H9 (cell line): ENCODE measurements around the gene EIF3D. TPM values are rescaled to one million over a fixed set of nuclear protein-coding genes. Genes with fewer than 3 reads are reported as not detected.

Source experiments
- DNase-seq: peaks from one replicate; pipeline ENCODE4 v3.0.0-alpha.2; 2017
- H2AFZ ChIP-seq: one replicate; pipeline ENCODE4 v1.6.1; 2013; ENCODE audit warnings: mild to moderate bottlenecking, low read length, control low read depth, moderate library complexity
- H2AK5ac ChIP-seq: 2 replicates; pipeline ENCODE4 v1.6.1; 2013; ENCODE audit warnings: low read length, control low read depth, mixed read lengths; ENCODE audit not compliant: insufficient read length
- H2BK120ac ChIP-seq: one replicate; pipeline ENCODE4 v1.6.1; 2013; ENCODE audit warnings: low read depth, mild to moderate bottlenecking, low read length, control low read depth, inconsistent platforms; ENCODE audit not compliant: poor library complexity, severe bottlenecking
- H2BK12ac ChIP-seq: 2 replicates; pipeline ENCODE4 v1.6.1; 2013; ENCODE audit warnings: low read length, control low read depth, mixed read lengths, low read depth; ENCODE audit not compliant: insufficient read length
- H2BK15ac ChIP-seq: 2 replicates; pipeline ENCODE4 v1.6.1; 2013; ENCODE audit warnings: low read depth, low read length, control low read depth
- H2BK20ac ChIP-seq: one replicate; pipeline ENCODE4 v1.6.1; 2013; ENCODE audit warnings: low read depth, mild to moderate bottlenecking, low read length, control low read depth, inconsistent platforms; ENCODE audit not compliant: poor library complexity, severe bottlenecking
- H2BK5ac ChIP-seq: 2 replicates; pipeline ENCODE4 v1.6.1; 2013; ENCODE audit warnings: low read length, control low read depth, mixed read lengths; ENCODE audit not compliant: insufficient read length
- H3K14ac ChIP-seq: 2 replicates; pipeline ENCODE4 v1.6.1; 2013; ENCODE audit warnings: low read length, control low read depth; ENCODE audit not compliant: insufficient read depth
- H3K18ac ChIP-seq: 2 replicates; pipeline ENCODE4 v1.6.1; 2013; ENCODE audit warnings: low read depth, mild to moderate bottlenecking, mixed read lengths, low read length, control low read depth; ENCODE audit not compliant: insufficient read length
- H3K23ac ChIP-seq: 2 replicates; pipeline ENCODE4 v1.6.1; 2013; ENCODE audit warnings: low read length, control low read depth, mixed read lengths, low read depth; ENCODE audit not compliant: insufficient read length
- H3K23me2 ChIP-seq: 2 replicates; pipeline ENCODE4 v1.6.1; 2013; ENCODE audit warnings: low read depth, mild to moderate bottlenecking, mixed read lengths, low read length, control low read depth; ENCODE audit not compliant: insufficient read length, poor library complexity, severe bottlenecking
- H3K27ac ChIP-seq: 2 replicates; pipeline ENCODE4 v1.5.1; 2013; ENCODE audit warnings: low read length, control low read depth, mixed read lengths, low read depth; ENCODE audit not compliant: insufficient read length
- H3K27me3 ChIP-seq: 2 replicates; pipeline ENCODE4 v1.6.1; 2013; ENCODE audit warnings: low read length, control low read depth, inconsistent platforms; ENCODE audit not compliant: insufficient read depth
- H3K4ac ChIP-seq: 2 replicates; pipeline ENCODE4 v1.6.1; 2013; ENCODE audit warnings: low read depth, mild to moderate bottlenecking, control low read depth, inconsistent platforms, low read length, moderate library complexity
- H3K4me1 ChIP-seq: 2 replicates; pipeline ENCODE4 v1.6.1; 2013; ENCODE audit warnings: low read length, control low read depth, inconsistent platforms; ENCODE audit not compliant: insufficient read depth
- H3K4me2 ChIP-seq: 2 replicates; pipeline ENCODE4 v1.6.1; 2013; ENCODE audit warnings: low read length, control low read depth, mixed read lengths; ENCODE audit not compliant: insufficient read length, insufficient read depth
- H3K56ac ChIP-seq: 2 replicates; pipeline ENCODE4 v1.6.1; 2013; ENCODE audit warnings: low read depth, mild to moderate bottlenecking, mixed read lengths, low read length, control low read depth; ENCODE audit not compliant: insufficient read length
- H3K79me1 ChIP-seq: 2 replicates; pipeline ENCODE4 v1.6.1; 2013; ENCODE audit warnings: low read depth, mild to moderate bottlenecking, moderate library complexity, low read length, control low read depth, inconsistent platforms; ENCODE audit not compliant: insufficient read depth, poor library complexity, severe bottlenecking
- H3K79me2 ChIP-seq: 2 replicates; pipeline ENCODE4 v1.6.1; 2013; ENCODE audit warnings: low read length, control low read depth, inconsistent platforms; ENCODE audit not compliant: insufficient read depth
- H3K9ac ChIP-seq: 2 replicates; pipeline ENCODE4 v1.6.1; 2013; ENCODE audit warnings: low read length, control low read depth, mixed read lengths; ENCODE audit not compliant: insufficient read length; ENCODE audit errors: extremely low read depth
- H3K9me3 ChIP-seq: one replicate; pipeline ENCODE4 v1.6.1; 2013; ENCODE audit warnings: low read depth, low read length, inconsistent platforms; ENCODE audit not compliant: control insufficient read depth
- H3T11ph ChIP-seq: one replicate; pipeline ENCODE4 v1.6.1; 2013; ENCODE audit warnings: mild to moderate bottlenecking, low read length, control low read depth, inconsistent platforms
- H4K20me1 ChIP-seq: one replicate; pipeline ENCODE4 v1.6.1; 2013; ENCODE audit not compliant: control insufficient read depth, insufficient read length, insufficient read depth
- H4K5ac ChIP-seq: 2 replicates; pipeline ENCODE4 v1.6.1; 2013; ENCODE audit warnings: low read depth, mild to moderate bottlenecking, mixed read lengths, low read length, control low read depth; ENCODE audit not compliant: insufficient read length
- H4K8ac ChIP-seq: replicated peaks from 2 replicates; pipeline ENCODE4 v1.6.1; 2013; ENCODE audit warnings: low read length, control low read depth, mixed read lengths, low read depth; ENCODE audit not compliant: insufficient read length
- H4K91ac ChIP-seq: 2 replicates; pipeline ENCODE4 v1.6.1; 2013; ENCODE audit warnings: low read depth, mild to moderate bottlenecking, moderate library complexity, mixed read lengths, low read length, control low read depth; ENCODE audit not compliant: insufficient read length
- H3K27ac Mint-ChIP-seq, 3 experiments: 2 replicates in 2 of 3; 3 replicates in 1 of 3; pipeline ENCODE4 v1.8.0; 2020 to 2021; ENCODE audit warnings: mixed read lengths in 3 of 3, mild to moderate bottlenecking in 1 of 3, moderate library complexity in 1 of 3
- H3K27me3 Mint-ChIP-seq: 2 replicates; pipeline ENCODE4 v1.8.0; 2021; ENCODE audit warnings: low read depth, mild to moderate bottlenecking, moderate library complexity, mixed read lengths
- H3K36me3 Mint-ChIP-seq, 3 experiments: 2 replicates in 2 of 3; 3 replicates in 1 of 3; pipeline ENCODE4 v1.8.0; 2020 to 2021; ENCODE audit warnings: low read depth in 3 of 3, mixed read lengths in 3 of 3; ENCODE audit not compliant: insufficient read depth in 1 of 3
- H3K4me1 Mint-ChIP-seq, 2 experiments: 2 replicates each; pipeline ENCODE4 v1.8.0; 2020; ENCODE audit warnings: mixed read lengths in 2 of 2
- H3K4me3 Mint-ChIP-seq, 2 experiments: 2 replicates in 1 of 2; 3 replicates in 1 of 2; pipeline ENCODE4 v1.8.0; 2020 to 2021; ENCODE audit warnings: mild to moderate bottlenecking in 2 of 2, mixed read lengths in 2 of 2, moderate library complexity in 1 of 2
- H3K9me3 Mint-ChIP-seq, 2 experiments: 2 replicates in 1 of 2; 3 replicates in 1 of 2; pipeline ENCODE4 v1.8.0; 2020; ENCODE audit warnings: mild to moderate bottlenecking in 2 of 2, mixed read lengths in 2 of 2, moderate library complexity in 1 of 2
- WGBS: extraction: QIAGEN DNeasy Blood & Tissue Kit; methylation state at CpG from one replicate; pipeline ENCODE4 v1.1.7; 2013; ENCODE audit warnings: missing lambda C conversion rate, low lambda C conversion rate, mixed read lengths; ENCODE audit not compliant: insufficient read length; ENCODE audit errors: extremely low coverage; 5-methylcytosine and 5-hydroxymethylcytosine counted together
- total RNA-seq: library from RNA; stranded (reverse); gene quantifications from 2 replicates; pipeline ENCODE4 v1.2.1, GENCODE V29; 2021
- TF ChIP-seq, protein P1 (sequence below): fragments of 200-600 bp; sonication (generic); conservative IDR thresholded peaks from 3 replicates; pipeline ENCODE4 v1.8.0; 2021; ENCODE audit warnings: antibody characterized with exemption, mild to moderate bottlenecking

The EIF3D gene
- total RNA-seq, 1 experiment from 2014 or later = 198 TPM

GRCh38 chr22:36566720-36567119 is 37.8 kb upstream of the EIF3D start:
- H3K23ac ChIP-seq = no peak overlapping the region
- H4K20me1 ChIP-seq = no peaks in the 10 kb centered on the region
- no peak overlapping the region for H3K4ac ChIP-seq
- no peak overlapping the region for H2AFZ ChIP-seq
- no peak overlapping the region for H3K56ac ChIP-seq
- H3K9me3 ChIP-seq = no peaks in the 10 kb centered on the region
- H3K27me3 Mint-ChIP-seq = peaks cover 12% of the 10 kb centered on the region
- H3K27me3 ChIP-seq = no peaks in the 10 kb centered on the region
- H3K27ac ChIP-seq = no peak overlapping the region
- H3K79me1 ChIP-seq = no peaks in the 10 kb centered on the region
- H3K4me2 ChIP-seq = no peak overlapping the region
- H4K5ac ChIP-seq = no peak overlapping the region
- H2BK5ac ChIP-seq = no peak overlapping the region
- H3K4me3 Mint-ChIP-seq = no peak overlapping the region
- no peak overlapping the region for H4K91ac ChIP-seq
- H3K79me2 ChIP-seq = no peaks in the 10 kb centered on the region
- DNase-seq = no peak
- no peak overlapping the region for H2BK15ac ChIP-seq
- peaks cover 6% of the 10 kb centered on the region; the same call in 1 of the 2 replicates for H3K4me1 ChIP-seq
- H2BK20ac ChIP-seq = no peak overlapping the region
- H2AK5ac ChIP-seq = no peak overlapping the region
- no peaks in the 10 kb centered on the region for H3K36me3 Mint-ChIP-seq
- no peak overlapping the region for H2BK120ac ChIP-seq
- H3K27ac Mint-ChIP-seq = no peak overlapping the region; a peak in 1 of 7 replicates
- TF ChIP-seq, protein P1, sequence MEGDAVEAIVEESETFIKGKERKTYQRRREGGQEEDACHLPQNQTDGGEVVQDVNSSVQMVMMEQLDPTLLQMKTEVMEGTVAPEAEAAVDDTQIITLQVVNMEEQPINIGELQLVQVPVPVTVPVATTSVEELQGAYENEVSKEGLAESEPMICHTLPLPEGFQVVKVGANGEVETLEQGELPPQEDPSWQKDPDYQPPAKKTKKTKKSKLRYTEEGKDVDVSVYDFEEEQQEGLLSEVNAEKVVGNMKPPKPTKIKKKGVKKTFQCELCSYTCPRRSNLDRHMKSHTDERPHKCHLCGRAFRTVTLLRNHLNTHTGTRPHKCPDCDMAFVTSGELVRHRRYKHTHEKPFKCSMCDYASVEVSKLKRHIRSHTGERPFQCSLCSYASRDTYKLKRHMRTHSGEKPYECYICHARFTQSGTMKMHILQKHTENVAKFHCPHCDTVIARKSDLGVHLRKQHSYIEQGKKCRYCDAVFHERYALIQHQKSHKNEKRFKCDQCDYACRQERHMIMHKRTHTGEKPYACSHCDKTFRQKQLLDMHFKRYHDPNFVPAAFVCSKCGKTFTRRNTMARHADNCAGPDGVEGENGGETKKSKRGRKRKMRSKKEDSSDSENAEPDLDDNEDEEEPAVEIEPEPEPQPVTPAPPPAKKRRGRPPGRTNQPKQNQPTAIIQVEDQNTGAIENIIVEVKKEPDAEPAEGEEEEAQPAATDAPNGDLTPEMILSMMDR = no peak
- no peaks in the 10 kb centered on the region for H3K9me3 Mint-ChIP-seq
- no peak overlapping the region for H3K18ac ChIP-seq
- no peak overlapping the region for H3K14ac ChIP-seq
- WGBS = no CpG with 5 or more reads among the region's 8 CpGs
- H3K4me1 Mint-ChIP-seq = peaks cover 18 to 34% of the 10 kb centered on the region in 2 experiments
- H3K9ac ChIP-seq = no peak overlapping the region
- H4K8ac ChIP-seq = no peak overlapping the region
- H3K23me2 ChIP-seq = no peaks in the 10 kb centered on the region
- H3T11ph ChIP-seq = no peak overlapping the region
- H2BK12ac ChIP-seq = no peak overlapping the region
